PC-3 (cell line): ENCODE measurements around the gene QARS1. TPM values are rescaled to one million over a fixed set of nuclear protein-coding genes. Genes with fewer than 3 reads are reported as not detected.

Experiments
- ATAC-seq: fragments of 200-7000 bp; cut with Tn5 transposase; 2 replicates; pipeline ENCODE4 v1.9.1; 2020; ENCODE audit warnings: mild to moderate bottlenecking, moderate library complexity
- BruUV-seq: library from RNA; stranded (reverse); fragments of 400-500 nt; replicated peaks from 2 replicates; lab custom pipeline; 2021; lab: Mats Ljungman, UMichigan
- CTCF ChIA-PET: fragments of 300-600 bp; sonication (Branson Sonifier 250); formaldehyde crosslinking; loops from one replicate; lab custom pipeline; 2022; ENCODE audit warnings: antibody characterized with exemption; lab: Charles Lee
- POLR2A ChIA-PET: fragments of 300-600 bp; sonication (Branson Sonifier 250); formaldehyde crosslinking; loops from one replicate; lab custom pipeline; 2022; ENCODE audit warnings: antibody characterized with exemption; ENCODE audit not compliant: unreplicated experiment; lab: Charles Lee
- DNase-seq: peaks from one replicate; pipeline ENCODE4 v3.0.0-alpha.2; 2015
- H2AFZ ChIP-seq: fragments of 300-600 bp; sonication (generic); 2 replicates; pipeline ENCODE4 v1.6.0; 2016; ENCODE audit warnings: antibody characterized with exemption, low read length
- H3F3A ChIP-seq: fragments of 300-600 bp; sonication (generic); one replicate; pipeline ENCODE4 v1.6.0; 2017; ENCODE audit warnings: antibody characterized with exemption, low read length, control low read depth, mild to moderate bottlenecking; ENCODE audit not compliant: unreplicated experiment
- H3K27ac ChIP-seq: fragments of 300-600 bp; sonication (generic); 2 replicates; pipeline ENCODE4 v1.5.1; 2016; ENCODE audit warnings: mild to moderate bottlenecking, low read length
- H3K27me3 ChIP-seq: fragments of 300-600 bp; sonication (generic); 2 replicates; pipeline ENCODE4 v1.6.1; 2016; ENCODE audit warnings: low read length, mixed read lengths
- H3K36me3 ChIP-seq: fragments of 300-600 bp; sonication (generic); 2 replicates; pipeline ENCODE4 v1.6.1; 2016; ENCODE audit warnings: low read depth, mixed run types, low read length, mixed read lengths
- H3K4me1 ChIP-seq: fragments of 300-600 bp; sonication (generic); 2 replicates; pipeline ENCODE4 v1.5.1; 2016; ENCODE audit warnings: low read length; ENCODE audit not compliant: insufficient read depth
- H3K4me2 ChIP-seq: fragments of 300-600 bp; sonication (generic); 2 replicates; pipeline ENCODE4 v1.6.0; 2016; ENCODE audit warnings: low read length
- H3K4me3 ChIP-seq: fragments of 300-600 bp; sonication (generic); 2 replicates; pipeline ENCODE4 v1.5.1; 2016; ENCODE audit warnings: mild to moderate bottlenecking, low read length, mixed read lengths
- H3K79me2 ChIP-seq: fragments of 300-600 bp; sonication (generic); 2 replicates; pipeline ENCODE4 v1.6.1; 2017; ENCODE audit warnings: low read length, mixed read lengths
- H3K9ac ChIP-seq: fragments of 300-600 bp; sonication (generic); 2 replicates; pipeline ENCODE4 v1.6.0; 2016; ENCODE audit warnings: mild to moderate bottlenecking, low read length
- H3K9me2 ChIP-seq: fragments of 300-600 bp; sonication (generic); replicated peaks from 2 replicates; pipeline ENCODE4 v1.6.1; 2016; ENCODE audit warnings: mixed run types, low read length, mixed read lengths
- H3K9me3 ChIP-seq: fragments of 300-600 bp; sonication (generic); 2 replicates; pipeline ENCODE4 v1.6.1; 2016; ENCODE audit warnings: low read length, mixed read lengths
- H4K20me1 ChIP-seq: fragments of 300-600 bp; sonication (generic); 2 replicates; pipeline ENCODE4 v1.6.1; 2016; ENCODE audit warnings: low read length, mixed read lengths
- CTCF ChIP-seq: fragments of 300-600 bp; sonication (generic); conservative IDR thresholded peaks from 2 replicates; pipeline ENCODE4 v1.5.1; 2017; ENCODE audit warnings: antibody characterized with exemption, low read depth, mild to moderate bottlenecking, low read length
- EZH2 ChIP-seq: fragments of 300-600 bp; sonication (generic); IDR thresholded peaks from one replicate; pipeline ENCODE4 v1.6.1; 2017; ENCODE audit warnings: antibody characterized with exemption, mild to moderate bottlenecking, low read length; ENCODE audit not compliant: unreplicated experiment
- EZH2phosphoT487 ChIP-seq: fragments of 300-600 bp; sonication (generic); IDR thresholded peaks from 2 replicates; pipeline ENCODE4 v1.6.1; 2018; ENCODE audit warnings: mild to moderate bottlenecking, antibody characterized with exemption, low read length, borderline replicate concordance
- intact Hi-C: fragments of 100-400 bp; cut with micrococcal nuclease; formaldehyde crosslinking; loops from 2 replicates; pipeline ENCODE4 v1.9.0; 2023
- total RNA-seq: library from RNA; depleted of rRNA; stranded (reverse); fragments of >200 nt; gene quantifications from 2 replicates; pipeline ENCODE4 v1.2.3, GENCODE V29; 2014

The QARS1 gene
- total RNA-seq, 1 experiment from 2014 or later, result 316 TPM

- Histone ChIP-seq H3K27me3 (no peaks in the 10 kb centered on the region), H3F3A (no peaks in the 10 kb centered on the region), H2AFZ (no peak overlapping the region), H3K79me2 (peaks cover 21% of the 10 kb centered on the region), H3K4me3 (no peak overlapping the region), H3K4me2 (no peak overlapping the region), H3K36me3 (peaks cover 48% of the 10 kb centered on the region), H3K27ac (no peak overlapping the region), H4K20me1 (no peaks in the 10 kb centered on the region), H3K9me3 (no peaks in the 10 kb centered on the region), H3K4me1 (peaks cover 16% of the 10 kb centered on the region), H3K9me2 (no peaks in the 10 kb centered on the region), H3K9ac (no peak overlapping the region)
- DNase-seq, result no peak
- intact Hi-C loops, result no loop called here
- ChIA-PET POLR2A (no interaction called here), CTCF (no interaction called here)
- BruUV-seq, result no TSS peak
- no peak for TF ChIP-seq CTCF
- no peak for TF ChIP-seq EZH2phosphoT487
- no peak for TF ChIP-seq EZH2
- no peak for ATAC-seq
Measured at GRCh38 chr3:49098910-49099630, 5.5 kb downstream of the QARS1 start.

GRCh38 chr3:49098429-49098828, 6.1 kb downstream of the QARS1 start:
- H4K20me1 ChIP-seq, result no peaks in the 10 kb centered on the region
- BruUV-seq, result no TSS peak
- no peak overlapping the region for H2AFZ ChIP-seq
- H3K79me2 ChIP-seq, result peaks cover 14% of the 10 kb centered on the region
- no peaks in the 10 kb centered on the region for H3F3A ChIP-seq
- CTCF ChIA-PET, result no interaction called here
- no peaks in the 10 kb centered on the region for H3K9me3 ChIP-seq
- ATAC-seq (no peak), DNase-seq (no peak)
- no peak for TF ChIP-seq EZH2phosphoT487
- no peak for TF ChIP-seq EZH2
- no peak for TF ChIP-seq CTCF
- H3K27ac ChIP-seq, result no peak overlapping the region
- peaks cover 10% of the 10 kb centered on the region for H3K4me1 ChIP-seq
- no peak overlapping the region for H3K9ac ChIP-seq
- H3K4me2 ChIP-seq, result no peak overlapping the region
- H3K27me3 ChIP-seq, result no peaks in the 10 kb centered on the region
- H3K9me2 ChIP-seq, result no peaks in the 10 kb centered on the region
- intact Hi-C loops, result no loop called here
- no peak overlapping the region for H3K4me3 ChIP-seq
- POLR2A ChIA-PET, result no interaction called here
- peaks cover 48% of the 10 kb centered on the region for H3K36me3 ChIP-seq
